Heart left ventricle (tissue), 16 donors: ENCODE measurements around the gene TPSB2. TPM values are rescaled to one million over a fixed set of nuclear protein-coding genes. Genes with fewer than 3 reads are reported as not detected.

Experiments used
- ATAC-seq, 4 donors: fragments of 200-7000 bp; cut with Tn5 transposase; one replicate each; pipeline ENCODE4 v1.9.1; 2020 to 2022; ENCODE audit warnings: moderate library complexity in 4 of 4, mild to moderate bottlenecking in 3 of 4, moderate number of reproducible peaks in 1 of 4
- DNase-seq, 5 donors: peaks; one replicate each; pipeline ENCODE4 v3.0.0-alpha.2; 2020
- H3K27ac ChIP-seq, 12 donors: fragments of 200-600 bp; sonication (generic) in 4 of 12; one replicate each; pipeline versions ENCODE4 v1.5.0 to v1.8.0; 2016 to 2022; ENCODE audit warnings: mild to moderate bottlenecking in 2 of 12
- H3K27me3 ChIP-seq, 9 donors: fragments of 200-600 bp; sonication (generic) in 2 of 9; one replicate each; pipeline versions ENCODE4 v1.5.1 to v1.8.0; 2016 to 2022; ENCODE audit warnings: mild to moderate bottlenecking in 3 of 9
- H3K36me3 ChIP-seq, 9 donors: fragments of 200-600 bp; sonication (generic) in 2 of 9; one replicate each; pipeline versions ENCODE4 v1.5.0 to v1.8.0; 2018 to 2022; ENCODE audit warnings: mild to moderate bottlenecking in 2 of 9
- H3K4me1 ChIP-seq, 12 donors: fragments of 200-600 bp; sonication (generic) in 4 of 12; one replicate each; pipeline versions ENCODE4 v1.5.0 to v1.8.0; 2016 to 2022; ENCODE audit warnings: mild to moderate bottlenecking in 3 of 12
- H3K4me3 ChIP-seq, 12 donors: fragments of 200-600 bp; sonication (generic) in 4 of 12; one replicate each; pipeline versions ENCODE4 v1.5.0 to v1.8.0; 2017 to 2022; ENCODE audit warnings: mild to moderate bottlenecking in 9 of 12, moderate library complexity in 4 of 12
- H3K9me3 ChIP-seq, 12 donors: fragments of 200-600 bp; sonication (generic) in 4 of 12; one replicate each; pipeline versions ENCODE4 v1.5.0 to v1.8.0; 2016 to 2022; ENCODE audit warnings: mild to moderate bottlenecking in 1 of 12
- POLR2A ChIP-seq, 2 donors: fragments of 450-650 bp; IDR thresholded peaks; one replicate each; pipeline ENCODE4 v1.6.1; 2017; ENCODE audit warnings: antibody characterized with exemption in 2 of 2, mild to moderate bottlenecking in 2 of 2, moderate library complexity in 2 of 2
- WGBS, 4 donors: extraction: QIAGEN DNeasy Blood & Tissue Kit in 2 of 4; methylation state at CpG; one replicate each; pipeline versions ENCODE4 v1.1.5 to v1.1.7; 2013 to 2018; 5-methylcytosine and 5-hydroxymethylcytosine counted together
- intact Hi-C, 10 donors: fragments of 100-400 bp; cut with DNase I; formaldehyde crosslinking; loops; one replicate each; pipeline versions ENCODE4 v1.11.1 to v1.14.2; 2022
- polyA plus RNA-seq, 2 donors: library from polyadenylated mRNA; stranded (reverse); fragments of 200-250 nt; gene quantifications; one replicate each; pipeline ENCODE4 v1.2.3, GENCODE V29; 2013
- total RNA-seq, 9 donors: library from RNA; depleted of rRNA in 2 of 9; stranded (reverse); fragments of >200 nt in 2 of 9; fragmentation: NEBNext Ultra II Directional in 3 of 9; extraction: Animal tissue kit (Norgen Biotek cat#: 25700) in 3 of 9; gene quantifications; one replicate each; pipeline versions ENCODE4 v1.1.0 to v1.2.4, GENCODE V29; 2016 to 2023
- TF ChIP-seq, protein P1 (sequence below), 12 donors: fragments of 200-600 bp; sonication (generic) in 4 of 12; IDR thresholded peaks; one replicate each; pipeline versions ENCODE4 v1.5.0 to v1.8.0; 2018 to 2022; ENCODE audit warnings: antibody characterized with exemption in 12 of 12, mild to moderate bottlenecking in 5 of 12
- donor health status: ischemic (EF 13 %, LVEDD 7.1; RV severe dilation, severe dysfunction).
- donor health status: healthy with polysubstance abuse.
- donor health status: DM: no; HTN: yes; CAD: no.
- donor health status: DM: no; HTN: no; CAD: no.
- donor health status: ischemic (EF 25% LVEDD 6.9; RV normal size, moderate dysfunction).
- donor health status: ischemic (EF 25% LVEDD 5.7; RV mildly dilated, moderate dysfunction).
- donor health status: healthy.
- donor health status: DM: yes; HTN: yes; CAD: no.
- donor health status: ischemic (EF 35%, LVEDD 5.7; RV mildly dilated, moderate dysfunction).
- donor health status: nonischemic (EF 11% LVEDD 7.7; RV severe dilation, severe dysfunction).
- donor health status: DM: yes; HTN: yes; CAD: no.
- donor health status: PGD.
- donor health status: ischemic (EF 29% LVEDD 5.4; RV normal size, mild dysfunction).
- donor health status: nonischemic (EF 23%, LVEDD 6.1; RV moderate dilation, normal function).

The TPSB2 gene
- total and polyA plus RNA-seq, 11 donors = 2.0 to 18.1 (median 2.3) TPM; not detected in 1

DNA sequence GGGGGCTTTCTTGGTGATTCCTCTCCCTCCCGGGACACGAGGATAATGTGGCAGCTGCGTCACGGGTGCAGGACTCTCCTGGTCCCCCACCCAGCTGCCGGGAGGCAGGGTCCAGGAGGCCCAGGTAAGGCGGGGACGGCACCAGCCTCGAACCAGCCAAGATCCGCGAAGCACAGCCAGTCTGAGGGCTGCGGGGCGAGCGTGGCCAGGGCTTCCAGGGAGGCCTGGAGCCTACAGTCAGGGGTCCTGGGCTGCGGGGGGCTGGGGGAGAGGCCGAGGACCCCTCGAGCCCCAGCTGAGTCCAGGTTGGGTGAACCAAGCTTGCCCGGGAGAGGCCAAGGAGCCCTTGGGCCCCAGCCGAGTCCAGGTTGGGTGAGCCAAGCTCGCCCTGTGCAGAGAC, 35.8 kb upstream of the TPSB2 start:
- Histone ChIP-seq H3K36me3 (no peaks in the 10 kb centered on the region), H3K4me3 (no peak overlapping the region), H3K4me1 (no peaks in the 10 kb centered on the region), H3K27me3 (peaks cover 0 to 28% (median 18%) of the 10 kb centered on the region in 9 donors), H3K9me3 (no peaks in the 10 kb centered on the region), H3K27ac (no peak overlapping the region)
- ATAC-seq = no peak
- DNase-seq = peak in 1 of 5 donors; percentile 15
- no peak for TF ChIP-seq POLR2A (IDR thresholded peaks at IDR 0.05)
- TF ChIP-seq, protein P1, sequence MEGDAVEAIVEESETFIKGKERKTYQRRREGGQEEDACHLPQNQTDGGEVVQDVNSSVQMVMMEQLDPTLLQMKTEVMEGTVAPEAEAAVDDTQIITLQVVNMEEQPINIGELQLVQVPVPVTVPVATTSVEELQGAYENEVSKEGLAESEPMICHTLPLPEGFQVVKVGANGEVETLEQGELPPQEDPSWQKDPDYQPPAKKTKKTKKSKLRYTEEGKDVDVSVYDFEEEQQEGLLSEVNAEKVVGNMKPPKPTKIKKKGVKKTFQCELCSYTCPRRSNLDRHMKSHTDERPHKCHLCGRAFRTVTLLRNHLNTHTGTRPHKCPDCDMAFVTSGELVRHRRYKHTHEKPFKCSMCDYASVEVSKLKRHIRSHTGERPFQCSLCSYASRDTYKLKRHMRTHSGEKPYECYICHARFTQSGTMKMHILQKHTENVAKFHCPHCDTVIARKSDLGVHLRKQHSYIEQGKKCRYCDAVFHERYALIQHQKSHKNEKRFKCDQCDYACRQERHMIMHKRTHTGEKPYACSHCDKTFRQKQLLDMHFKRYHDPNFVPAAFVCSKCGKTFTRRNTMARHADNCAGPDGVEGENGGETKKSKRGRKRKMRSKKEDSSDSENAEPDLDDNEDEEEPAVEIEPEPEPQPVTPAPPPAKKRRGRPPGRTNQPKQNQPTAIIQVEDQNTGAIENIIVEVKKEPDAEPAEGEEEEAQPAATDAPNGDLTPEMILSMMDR (IDR thresholded peaks at IDR 0.05) = no peak
- intact Hi-C loops = no loop called here
- WGBS, 4 donors = 81 to 95% (median 90%) methylated on average over 7 to 19 of the region's 19 CpGs

DNA sequence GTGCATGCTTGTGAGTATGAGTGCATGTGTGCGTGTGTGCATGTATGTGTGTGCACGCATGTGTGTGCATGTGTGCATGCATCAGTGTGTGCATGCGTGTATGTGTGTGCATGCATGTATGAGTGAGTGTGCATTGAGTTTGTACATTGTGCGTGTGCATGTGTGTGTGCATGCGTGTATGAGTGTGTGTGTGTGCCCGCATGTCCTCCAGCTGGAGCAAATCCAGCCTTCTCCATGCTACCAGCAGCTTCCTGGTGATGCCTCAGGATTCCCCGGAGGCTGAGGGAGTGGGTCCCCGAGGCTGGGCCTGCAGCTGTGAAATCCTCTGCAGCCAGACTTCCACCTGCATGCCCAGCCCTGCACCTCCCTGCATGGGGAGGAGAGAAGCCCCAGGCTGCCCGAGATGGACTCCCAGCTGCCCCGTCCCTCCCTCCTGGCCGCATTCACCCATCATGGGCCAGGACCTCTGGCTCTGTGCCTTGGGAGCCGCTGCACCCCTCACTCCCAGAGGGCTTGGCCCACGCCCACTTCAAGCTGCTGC, 35.2 kb upstream of the TPSB2 start:
- Histone ChIP-seq H3K4me3 (no peak overlapping the region), H3K4me1 (no peaks in the 10 kb centered on the region), H3K9me3 (no peaks in the 10 kb centered on the region), H3K36me3 (no peaks in the 10 kb centered on the region), H3K27me3 (peaks cover 0 to 33% (median 21%) of the 10 kb centered on the region in 9 donors), H3K27ac (no peak overlapping the region)
- 72 to 86% (median 81%) methylated on average over 13 of the region's 13 CpGs for WGBS, 4 donors
- TF ChIP-seq, protein P1 (IDR thresholded peaks at IDR 0.05) = no peak
- no peak for TF ChIP-seq POLR2A (IDR thresholded peaks at IDR 0.05)
- intact Hi-C loops = no loop called here
- ATAC-seq = no peak
- DNase-seq = peak in 1 of 5 donors; percentile 9

- no peaks in the 10 kb centered on the region for H3K36me3 ChIP-seq
- ATAC-seq (no peak), DNase-seq (peak in 1 of 5 donors; percentile 7)
- intact Hi-C loops = no loop called here
- H3K27ac ChIP-seq = no peak overlapping the region
- TF ChIP-seq, protein P1 (IDR thresholded peaks at IDR 0.05) = no peak
- TF ChIP-seq POLR2A (IDR thresholded peaks at IDR 0.05) = no peak
- 81 to 97% (median 93%) methylated on average over 16 of the region's 16 CpGs for WGBS, 4 donors
- no peak overlapping the region for H3K4me3 ChIP-seq
- no peaks in the 10 kb centered on the region for H3K9me3 ChIP-seq
- H3K27me3 ChIP-seq = peaks cover 0 to 39% (median 27%) of the 10 kb centered on the region in 9 donors
- no peaks in the 10 kb centered on the region for H3K4me1 ChIP-seq
Measured at GRCh38 chr16:1264345-1265089, 34.5 kb upstream of the TPSB2 start.

DNA sequence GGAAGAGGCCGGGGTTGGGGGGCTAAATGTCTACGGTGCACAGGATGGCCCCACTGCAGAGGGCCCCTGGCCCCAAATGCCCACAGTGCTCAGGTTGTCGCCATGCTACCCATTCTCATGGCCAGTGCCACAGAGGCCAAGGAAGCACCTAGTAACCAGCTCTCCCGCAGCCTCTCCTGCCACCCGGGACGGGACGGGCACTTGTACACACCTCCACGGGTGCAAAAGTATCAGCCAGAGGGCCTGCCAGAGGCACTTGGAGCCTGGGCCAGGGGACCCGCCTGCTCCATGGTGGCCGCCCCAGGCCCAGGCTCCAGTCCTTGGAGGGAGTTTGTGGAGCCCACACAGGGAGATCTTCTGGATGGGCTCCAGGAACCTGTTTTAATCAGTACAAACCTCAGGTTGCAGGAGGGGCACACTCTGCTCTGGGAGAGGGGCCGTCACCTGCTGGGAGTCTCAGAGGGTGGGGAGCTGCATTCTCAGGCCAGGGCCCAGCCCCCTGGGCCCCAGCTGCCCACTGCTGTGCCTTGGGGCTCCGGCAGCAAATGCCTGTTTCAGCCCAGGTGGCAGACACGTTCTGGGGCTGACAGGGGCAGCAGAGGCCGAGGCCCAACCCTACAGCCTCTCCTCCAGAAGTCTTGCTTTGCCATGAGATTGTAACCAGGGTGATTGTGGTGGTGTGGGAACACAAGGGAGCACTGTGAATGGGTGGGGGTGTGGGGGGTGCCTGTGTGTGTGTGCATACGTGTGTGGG, 33.8 kb upstream of the TPSB2 start:
- no peak overlapping the region for H3K27ac ChIP-seq
- H3K9me3 ChIP-seq = no peaks in the 10 kb centered on the region
- DNase-seq = peak in 2 of 5 donors; percentile 15 to 16
- H3K4me3 ChIP-seq = no peak overlapping the region
- TF ChIP-seq, protein P1 (IDR thresholded peaks at IDR 0.05) = no peak
- H3K4me1 ChIP-seq = peaks cover 0 to 6% (median 0%) of the 10 kb centered on the region in 12 donors
- peaks cover 4 to 47% (median 32%) of the 10 kb centered on the region in 9 donors for H3K27me3 ChIP-seq
- no peaks in the 10 kb centered on the region for H3K36me3 ChIP-seq
- no peak for ATAC-seq
- intact Hi-C loops = no loop called here
- WGBS, 4 donors = 72 to 75% (median 74%) methylated on average over 11 to 15 of the region's 15 CpGs
